ENCODE measurements around the gene NACC1.

NACC1 gene

DNA sequence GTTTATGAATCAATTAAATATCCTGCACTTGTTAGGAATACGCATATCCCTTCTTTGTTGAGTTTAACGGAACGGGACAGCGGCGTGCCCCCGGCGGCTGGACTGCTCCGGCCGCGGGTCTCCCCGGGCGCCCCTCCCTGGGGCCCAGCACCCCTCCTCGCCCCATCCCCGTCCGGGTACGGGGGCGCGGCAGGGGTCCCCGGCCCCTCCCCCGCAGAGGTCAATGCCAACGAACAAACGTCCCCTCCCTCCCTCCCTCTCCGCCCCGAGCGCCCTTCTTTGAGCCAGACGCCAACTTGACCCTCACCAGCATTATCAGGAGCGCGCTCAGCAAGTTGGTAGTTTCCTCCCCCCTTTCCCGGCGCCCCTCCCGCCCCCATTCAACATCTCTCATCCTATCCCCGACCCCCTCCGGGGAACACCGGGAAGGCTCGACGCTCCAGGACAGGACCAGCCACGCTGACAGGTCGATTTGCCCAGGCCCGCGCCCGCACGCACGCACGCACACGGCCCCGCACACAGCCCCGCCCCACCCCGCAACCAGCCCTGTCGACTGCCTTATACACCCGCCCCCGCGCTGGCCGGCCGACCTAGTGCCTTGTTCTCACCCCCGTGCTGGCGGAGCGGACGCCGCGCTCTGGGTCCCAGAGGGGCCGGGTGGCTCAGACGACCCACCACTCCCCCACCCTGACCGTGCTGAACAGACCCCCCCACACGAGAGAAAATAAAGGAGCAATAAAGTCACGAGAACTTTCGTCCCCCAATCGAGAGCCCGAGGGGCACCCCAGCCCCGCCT, 20.4 kb upstream of the NACC1 start:
- no peaks in the 10 kb centered on the region for H3K9me3 ChIP-seq (ENCODE audit: control insufficient read depth, insufficient read depth, low read depth, low read length)
- CTCF ChIA-PET = interaction anchor here (0.5 kb wide), 1 partner anchor 120 kb away, joined by 4 read pairs; no protein-coding TSS in a partner anchor
- no peak overlapping the region for H3K4me3 ChIP-seq (ENCODE audit: low read depth, low read length)
- no peak overlapping the region for H3K27ac ChIP-seq (ENCODE audit: extremely low read depth, low read depth, low read length)
- POLR2A ChIA-PET = no interaction called here
- H3K36me3 ChIP-seq (ENCODE audit: control insufficient read depth in 2 of 2, insufficient read depth in 1 of 2, low read length in 2 of 2) = peaks cover 0 to 16% of the 10 kb centered on the region in 2 experiments; a peak in 1 of 3 replicates
- H3K4me1 ChIP-seq (ENCODE audit: control insufficient read depth, insufficient read depth, low read length) = no peaks in the 10 kb centered on the region
- TF ChIP-seq HOXD13 (CRISPR knock-in tag; IDR thresholded peaks at IDR 0.05; ENCODE audit: borderline replicate concordance) (no peak), ZNF274 (IDR thresholded peaks at IDR 0.05; ENCODE audit: low read length) (no peak), ZNF274 (tag by site-specific recombination; IDR thresholded peaks at IDR 0.05; ENCODE audit: borderline replicate concordance) (no peak), ZNF426 (tag by site-specific recombination; IDR thresholded peaks at IDR 0.05) (no peak), ZNF169 (tag by site-specific recombination; IDR thresholded peaks at IDR 0.05) (no peak), ZNF341 (tag by site-specific recombination; IDR thresholded peaks at IDR 0.05; ENCODE audit: low read depth) (no peak), SP2 (tag by site-specific recombination; IDR thresholded peaks at IDR 0.05) (0 out of 2 replicates have a peak, but pooled peaks have one; percentile 7), ZNF266 (tag by site-specific recombination; IDR thresholded peaks at IDR 0.05; ENCODE audit: low read depth) (no peak)
- TF ChIP-seq, protein P1, sequence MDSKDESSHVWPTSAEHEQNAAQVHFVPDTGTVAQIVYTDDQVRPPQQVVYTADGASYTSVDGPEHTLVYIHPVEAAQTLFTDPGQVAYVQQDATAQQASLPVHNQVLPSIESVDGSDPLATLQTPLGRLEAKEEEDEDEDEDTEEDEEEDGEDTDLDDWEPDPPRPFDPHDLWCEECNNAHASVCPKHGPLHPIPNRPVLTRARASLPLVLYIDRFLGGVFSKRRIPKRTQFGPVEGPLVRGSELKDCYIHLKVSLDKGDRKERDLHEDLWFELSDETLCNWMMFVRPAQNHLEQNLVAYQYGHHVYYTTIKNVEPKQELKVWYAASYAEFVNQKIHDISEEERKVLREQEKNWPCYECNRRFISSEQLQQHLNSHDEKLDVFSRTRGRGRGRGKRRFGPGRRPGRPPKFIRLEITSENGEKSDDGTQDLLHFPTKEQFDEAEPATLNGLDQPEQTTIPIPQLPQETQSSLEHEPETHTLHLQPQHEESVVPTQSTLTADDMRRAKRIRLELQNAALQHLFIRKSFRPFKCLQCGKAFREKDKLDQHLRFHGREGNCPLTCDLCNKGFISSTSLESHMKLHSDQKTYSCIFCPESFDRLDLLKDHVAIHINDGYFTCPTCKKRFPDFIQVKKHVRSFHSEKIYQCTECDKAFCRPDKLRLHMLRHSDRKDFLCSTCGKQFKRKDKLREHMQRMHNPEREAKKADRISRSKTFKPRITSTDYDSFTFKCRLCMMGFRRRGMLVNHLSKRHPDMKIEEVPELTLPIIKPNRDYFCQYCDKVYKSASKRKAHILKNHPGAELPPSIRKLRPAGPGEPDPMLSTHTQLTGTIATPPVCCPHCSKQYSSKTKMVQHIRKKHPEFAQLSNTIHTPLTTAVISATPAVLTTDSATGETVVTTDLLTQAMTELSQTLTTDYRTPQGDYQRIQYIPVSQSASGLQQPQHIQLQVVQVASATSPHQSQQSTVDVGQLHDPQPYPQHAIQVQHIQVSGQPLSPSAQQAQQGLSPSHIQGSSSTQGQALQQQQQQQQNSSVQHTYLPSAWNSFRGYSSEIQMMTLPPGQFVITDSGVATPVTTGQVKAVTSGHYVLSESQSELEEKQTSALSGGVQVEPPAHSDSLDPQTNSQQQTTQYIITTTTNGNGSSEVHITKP (tag by site-specific recombination; IDR thresholded peaks at IDR 0.05) = no peak
- TF ChIP-seq, protein P2, sequence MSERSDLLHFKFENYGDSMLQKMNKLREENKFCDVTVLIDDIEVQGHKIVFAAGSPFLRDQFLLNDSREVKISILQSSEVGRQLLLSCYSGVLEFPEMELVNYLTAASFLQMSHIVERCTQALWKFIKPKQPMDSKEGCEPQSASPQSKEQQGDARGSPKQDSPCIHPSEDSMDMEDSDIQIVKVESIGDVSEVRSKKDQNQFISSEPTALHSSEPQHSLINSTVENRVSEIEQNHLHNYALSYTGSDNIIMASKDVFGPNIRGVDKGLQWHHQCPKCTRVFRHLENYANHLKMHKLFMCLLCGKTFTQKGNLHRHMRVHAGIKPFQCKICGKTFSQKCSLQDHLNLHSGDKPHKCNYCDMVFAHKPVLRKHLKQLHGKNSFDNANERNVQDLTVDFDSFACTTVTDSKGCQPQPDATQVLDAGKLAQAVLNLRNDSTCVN (tag by site-specific recombination; optimal IDR thresholded peaks at IDR 0.05) = peak; percentile 31

DNA sequence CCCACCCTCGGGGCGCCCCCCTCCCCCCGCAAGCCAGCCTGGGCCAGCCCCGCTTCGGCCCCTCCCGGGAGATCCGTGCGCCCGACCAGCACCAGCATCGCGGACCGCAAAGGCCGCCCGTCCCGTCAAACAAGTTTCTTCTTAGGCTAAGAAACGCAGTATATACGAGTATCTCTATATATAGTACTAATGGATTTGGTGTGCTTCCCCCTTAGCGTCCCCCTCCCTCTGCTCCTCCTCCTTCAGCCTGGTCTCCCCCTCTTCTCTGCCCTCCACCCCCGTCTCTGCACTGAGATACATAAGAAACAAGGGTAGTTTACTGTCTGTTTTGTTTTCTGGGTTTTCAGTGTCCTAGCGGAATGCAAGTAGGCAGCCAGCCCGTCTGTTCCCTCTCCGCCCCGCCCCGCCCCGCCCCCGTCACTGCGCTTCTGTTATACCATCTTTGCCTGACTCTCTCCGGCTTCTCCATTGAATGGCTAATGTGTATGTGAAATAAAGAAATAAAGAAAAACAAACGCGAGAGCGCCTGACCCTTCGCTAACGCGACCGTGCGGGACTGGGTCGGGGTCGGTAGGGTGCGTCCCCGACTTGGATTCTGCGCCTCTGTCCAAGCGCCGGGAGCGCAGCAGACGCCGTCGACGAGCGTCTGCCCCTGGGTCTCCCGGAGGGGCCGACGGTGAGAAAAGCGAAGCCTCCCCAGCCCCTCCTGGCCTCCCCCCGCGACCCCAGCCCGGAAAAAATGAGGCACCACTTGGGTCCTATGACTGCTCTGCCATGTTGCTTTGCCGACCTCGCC, 19.6 kb upstream of the NACC1 start:
- peaks cover 0 to 16% of the 10 kb centered on the region in 2 experiments; a peak in 1 of 3 replicates for H3K36me3 ChIP-seq (ENCODE audit: control insufficient read depth in 2 of 2, insufficient read depth in 1 of 2, low read length in 2 of 2)
- no peaks in the 10 kb centered on the region for H3K4me1 ChIP-seq (ENCODE audit: control insufficient read depth, insufficient read depth, low read length)
- H3K9me3 ChIP-seq (ENCODE audit: control insufficient read depth, insufficient read depth, low read depth, low read length) = no peaks in the 10 kb centered on the region
- ChIA-PET POLR2A (no interaction called here), CTCF (no interaction called here)
- no peak overlapping the region for H3K27ac ChIP-seq (ENCODE audit: extremely low read depth, low read depth, low read length)
- peak; percentile 45 for TF ChIP-seq KLF8 (tag by site-specific recombination; IDR thresholded peaks at IDR 0.05)
- TF ChIP-seq, protein P3, sequence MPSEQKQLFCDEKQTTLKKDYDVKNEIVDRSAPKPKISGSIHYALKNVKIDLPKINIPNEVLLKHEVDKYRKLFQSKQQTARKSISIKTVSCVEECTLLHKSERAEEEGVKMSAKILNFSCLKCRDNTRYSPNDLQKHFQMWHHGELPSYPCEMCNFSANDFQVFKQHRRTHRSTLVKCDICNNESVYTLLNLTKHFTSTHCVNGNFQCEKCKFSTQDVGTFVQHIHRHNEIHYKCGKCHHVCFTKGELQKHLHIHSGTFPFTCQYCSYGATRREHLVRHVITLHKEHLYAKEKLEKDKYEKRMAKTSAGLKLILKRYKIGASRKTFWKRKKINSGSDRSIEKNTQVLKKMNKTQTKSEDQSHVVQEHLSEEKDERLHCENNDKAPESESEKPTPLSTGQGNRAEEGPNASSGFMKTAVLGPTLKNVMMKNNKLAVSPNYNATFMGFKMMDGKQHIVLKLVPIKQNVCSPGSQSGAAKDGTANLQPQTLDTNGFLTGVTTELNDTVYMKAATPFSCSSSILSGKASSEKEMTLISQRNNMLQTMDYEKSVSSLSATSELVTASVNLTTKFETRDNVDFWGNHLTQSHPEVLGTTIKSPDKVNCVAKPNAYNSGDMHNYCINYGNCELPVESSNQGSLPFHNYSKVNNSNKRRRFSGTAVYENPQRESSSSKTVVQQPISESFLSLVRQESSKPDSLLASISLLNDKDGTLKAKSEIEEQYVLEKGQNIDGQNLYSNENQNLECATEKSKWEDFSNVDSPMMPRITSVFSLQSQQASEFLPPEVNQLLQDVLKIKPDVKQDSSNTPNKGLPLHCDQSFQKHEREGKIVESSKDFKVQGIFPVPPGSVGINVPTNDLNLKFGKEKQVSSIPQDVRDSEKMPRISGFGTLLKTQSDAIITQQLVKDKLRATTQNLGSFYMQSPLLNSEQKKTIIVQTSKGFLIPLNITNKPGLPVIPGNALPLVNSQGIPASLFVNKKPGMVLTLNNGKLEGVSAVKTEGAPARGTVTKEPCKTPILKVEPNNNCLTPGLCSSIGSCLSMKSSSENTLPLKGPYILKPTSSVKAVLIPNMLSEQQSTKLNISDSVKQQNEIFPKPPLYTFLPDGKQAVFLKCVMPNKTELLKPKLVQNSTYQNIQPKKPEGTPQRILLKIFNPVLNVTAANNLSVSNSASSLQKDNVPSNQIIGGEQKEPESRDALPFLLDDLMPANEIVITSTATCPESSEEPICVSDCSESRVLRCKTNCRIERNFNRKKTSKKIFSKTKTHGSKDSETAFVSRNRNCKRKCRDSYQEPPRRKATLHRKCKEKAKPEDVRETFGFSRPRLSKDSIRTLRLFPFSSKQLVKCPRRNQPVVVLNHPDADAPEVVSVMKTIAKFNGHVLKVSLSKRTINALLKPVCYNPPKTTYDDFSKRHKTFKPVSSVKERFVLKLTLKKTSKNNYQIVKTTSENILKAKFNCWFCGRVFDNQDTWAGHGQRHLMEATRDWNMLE (tag by site-specific recombination; conservative IDR thresholded peaks at IDR 0.05; ENCODE audit: low read depth) = no peak
- TF ChIP-seq KLF1 (tag by site-specific recombination; IDR thresholded peaks at IDR 0.05) = 0 out of 2 replicates have a peak, but pooled peaks have one; percentile 27
- TF ChIP-seq ZNF133 (tag by site-specific recombination; IDR thresholded peaks at IDR 0.05) = peak; percentile 78
- TF ChIP-seq ZNF248 (tag by site-specific recombination; IDR thresholded peaks at IDR 0.05) = no peak
- TF ChIP-seq ZNF341 (tag by site-specific recombination; IDR thresholded peaks at IDR 0.05; ENCODE audit: low read depth) = peak; percentile 69
- no peak overlapping the region for H3K4me3 ChIP-seq (ENCODE audit: low read depth, low read length)
